ENCODE data around the gene COL6A5.

DNA sequence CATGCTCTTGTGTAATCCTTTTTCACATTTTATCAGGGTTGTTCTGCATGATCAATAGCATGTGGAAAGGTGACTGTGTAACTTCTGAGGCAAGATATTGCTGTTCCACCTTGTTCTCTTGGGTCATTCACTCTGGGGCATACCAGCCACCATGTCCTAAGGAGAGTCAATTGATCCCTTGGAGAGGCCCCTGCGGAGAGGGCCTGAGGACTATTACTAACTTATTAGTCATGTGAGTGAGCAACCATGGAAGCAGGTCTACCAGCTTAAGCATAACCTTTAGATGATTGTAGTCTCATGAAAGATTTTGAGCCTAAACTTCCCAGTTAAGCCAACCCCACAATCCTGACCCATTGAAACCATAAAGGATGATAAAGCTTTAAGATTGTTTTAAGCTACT lies 22.0 kb upstream of the COL6A5 start:
- TF ChIP-seq, protein P1, sequence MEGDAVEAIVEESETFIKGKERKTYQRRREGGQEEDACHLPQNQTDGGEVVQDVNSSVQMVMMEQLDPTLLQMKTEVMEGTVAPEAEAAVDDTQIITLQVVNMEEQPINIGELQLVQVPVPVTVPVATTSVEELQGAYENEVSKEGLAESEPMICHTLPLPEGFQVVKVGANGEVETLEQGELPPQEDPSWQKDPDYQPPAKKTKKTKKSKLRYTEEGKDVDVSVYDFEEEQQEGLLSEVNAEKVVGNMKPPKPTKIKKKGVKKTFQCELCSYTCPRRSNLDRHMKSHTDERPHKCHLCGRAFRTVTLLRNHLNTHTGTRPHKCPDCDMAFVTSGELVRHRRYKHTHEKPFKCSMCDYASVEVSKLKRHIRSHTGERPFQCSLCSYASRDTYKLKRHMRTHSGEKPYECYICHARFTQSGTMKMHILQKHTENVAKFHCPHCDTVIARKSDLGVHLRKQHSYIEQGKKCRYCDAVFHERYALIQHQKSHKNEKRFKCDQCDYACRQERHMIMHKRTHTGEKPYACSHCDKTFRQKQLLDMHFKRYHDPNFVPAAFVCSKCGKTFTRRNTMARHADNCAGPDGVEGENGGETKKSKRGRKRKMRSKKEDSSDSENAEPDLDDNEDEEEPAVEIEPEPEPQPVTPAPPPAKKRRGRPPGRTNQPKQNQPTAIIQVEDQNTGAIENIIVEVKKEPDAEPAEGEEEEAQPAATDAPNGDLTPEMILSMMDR (IDR thresholded peaks at IDR 0.05): no peak
- TF ChIP-seq POLR2A (IDR thresholded peaks at IDR 0.05): no peak

Data from suprapubic skin (tissue), 3 donors.